Glomerular visceral epithelial cell (primary cell): ENCODE results near the gene FOXK1.
"Not testable (repeated sequence)": the region's sequence is repeated elsewhere in the genome, so short reads cannot be mapped to it uniquely, and the experiment has no call there.

Experiments used
- DNase-seq: peaks from one replicate; pipeline ENCODE4 v3.0.0-alpha.2; 2016; ENCODE audit errors: extremely low spot score

The FOXK1 gene

GRCh38 chr7:4800487-4800886 is 118.4 kb downstream of the FOXK1 start:
- DNase-seq = no peak

- no peak for DNase-seq
Observed at GRCh38 chr7:4800926-4801838, 119.1 kb downstream of the FOXK1 start.

DNA sequence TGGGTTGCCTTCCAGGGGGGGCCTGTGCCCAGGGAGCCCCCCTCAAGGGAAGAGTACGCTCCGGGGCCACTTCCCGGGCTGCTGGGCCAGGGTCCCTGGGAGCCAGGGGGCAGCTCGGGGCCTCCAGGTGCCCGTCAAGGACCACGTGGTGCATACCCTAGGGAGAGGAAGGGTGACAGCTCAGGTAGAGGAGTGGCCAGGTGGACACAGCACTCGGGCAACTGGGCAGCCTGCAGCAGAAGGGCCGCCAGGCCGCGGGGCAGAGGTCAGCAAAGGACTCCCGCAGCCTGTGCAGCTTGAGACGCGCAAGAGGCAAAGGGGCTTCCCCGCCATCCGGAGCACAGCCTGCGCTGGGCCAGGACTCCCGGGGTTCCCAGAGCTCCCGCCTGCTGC is 119.7 kb downstream of the FOXK1 start:
- no peak for DNase-seq

DNA sequence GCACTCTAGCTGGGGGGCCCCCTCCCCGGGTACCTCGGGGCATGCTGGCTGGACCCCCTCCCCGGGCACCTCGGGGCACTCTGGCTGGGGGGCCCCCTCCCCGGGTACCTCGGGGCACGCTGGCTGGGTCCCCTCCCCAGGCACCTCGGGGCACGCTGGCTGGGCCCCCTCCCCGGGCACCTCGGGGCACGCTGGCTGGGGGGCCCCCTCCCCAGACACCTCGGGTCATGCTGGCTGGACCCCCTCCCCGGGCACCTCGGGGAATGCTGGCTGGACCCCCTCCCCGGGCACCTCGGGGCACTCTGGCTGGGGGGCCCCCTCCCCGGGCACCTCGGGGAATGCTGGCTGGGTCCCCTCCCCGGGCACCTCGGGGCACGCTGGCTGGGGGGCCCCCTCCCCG is 120.5 kb downstream of the FOXK1 start:
- not testable (repeated sequence) for DNase-seq

GRCh38 chr7:4803397-4804241 is 121.5 kb downstream of the FOXK1 start:
- no peak for DNase-seq

DNA sequence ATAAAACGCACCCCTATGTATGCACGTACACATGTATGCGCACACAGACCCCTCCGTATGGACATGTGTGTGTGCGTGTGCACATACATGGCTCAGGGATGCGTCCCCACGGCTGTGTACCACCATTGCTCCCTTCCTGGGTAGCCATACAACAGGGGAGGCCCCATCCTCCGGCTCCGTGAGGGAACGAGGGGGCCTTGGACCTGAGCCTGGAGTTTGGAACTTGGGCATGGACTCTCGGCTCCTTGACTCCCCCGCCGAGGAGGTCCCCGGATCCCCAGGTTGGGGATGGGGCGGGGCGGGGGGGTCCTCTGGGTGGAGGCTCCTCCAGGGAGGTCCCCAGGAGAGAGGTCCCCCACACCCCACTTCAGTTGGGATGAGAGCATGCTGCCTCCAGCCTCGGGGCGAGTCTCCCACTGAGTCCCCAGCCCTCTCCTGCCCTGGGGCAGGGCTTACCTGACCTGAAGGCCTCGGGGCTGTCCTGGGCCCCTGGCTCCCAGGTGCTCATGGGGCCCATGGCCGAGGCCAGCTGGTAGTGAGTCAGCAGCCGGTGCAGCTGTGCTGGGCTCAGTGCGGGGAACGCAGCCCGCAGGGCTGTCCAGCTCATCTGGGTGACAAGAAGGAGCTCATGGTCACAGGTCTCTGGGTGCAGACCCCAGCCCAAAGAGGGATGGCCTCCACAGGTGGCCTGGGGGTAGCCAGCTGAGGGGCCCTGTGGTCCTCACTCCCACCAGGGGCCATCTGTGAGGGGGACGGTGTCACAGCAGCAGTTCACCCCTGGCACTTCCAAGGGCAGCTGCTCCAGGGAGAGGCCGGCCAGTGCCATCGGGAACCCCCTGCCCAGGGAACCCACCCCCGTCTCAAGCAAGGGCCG is 123.3 kb downstream of the FOXK1 start:
- no peak for DNase-seq

DNA sequence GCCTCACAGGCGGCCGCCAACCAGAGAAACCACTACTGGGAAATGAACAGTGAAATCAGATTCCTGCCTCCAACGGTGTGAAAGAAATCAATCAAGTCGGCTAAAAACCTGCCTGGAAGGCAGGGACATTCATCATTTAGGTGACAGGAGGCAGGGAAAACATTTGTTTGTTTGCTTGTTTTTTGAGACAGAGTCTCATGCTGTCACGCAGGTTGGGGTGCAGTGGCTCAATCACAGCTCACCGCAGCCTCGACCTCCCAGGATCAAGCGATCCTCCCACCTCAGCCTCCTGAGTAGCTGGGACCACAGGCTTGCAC is 123.8 kb downstream of the FOXK1 start:
- DNase-seq = no peak

DNA sequence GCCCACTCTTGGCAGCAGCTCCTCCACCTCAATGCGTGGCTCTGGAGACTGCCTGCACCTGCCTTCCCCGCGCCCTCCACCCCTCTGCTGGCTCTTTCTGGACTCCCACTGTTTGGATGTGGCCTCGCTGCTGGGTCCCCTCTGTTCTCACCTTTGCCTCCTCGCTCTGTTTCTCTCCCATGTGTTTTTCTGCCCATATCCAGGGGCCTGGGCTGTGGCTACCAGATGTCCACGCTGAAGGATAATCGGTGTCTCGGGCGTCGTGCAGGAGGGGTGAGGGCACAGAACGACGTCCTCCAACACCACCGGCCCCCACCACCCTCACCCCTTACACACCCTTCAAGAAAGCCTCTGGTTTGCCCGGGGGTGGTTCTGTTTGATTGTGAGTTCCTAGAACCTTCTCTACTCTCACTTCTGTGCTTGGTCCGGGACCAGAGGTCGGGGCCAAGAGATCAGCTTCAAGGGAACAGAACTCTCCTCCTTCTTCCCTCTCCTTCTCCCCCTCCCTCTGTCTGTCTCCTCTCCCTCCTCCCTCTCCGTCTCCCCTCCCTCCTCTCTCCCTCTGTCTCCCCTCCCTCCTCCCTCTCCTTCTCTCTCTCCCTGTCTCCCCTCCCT is 125.0 kb downstream of the FOXK1 start:
- no peak for DNase-seq

DNA sequence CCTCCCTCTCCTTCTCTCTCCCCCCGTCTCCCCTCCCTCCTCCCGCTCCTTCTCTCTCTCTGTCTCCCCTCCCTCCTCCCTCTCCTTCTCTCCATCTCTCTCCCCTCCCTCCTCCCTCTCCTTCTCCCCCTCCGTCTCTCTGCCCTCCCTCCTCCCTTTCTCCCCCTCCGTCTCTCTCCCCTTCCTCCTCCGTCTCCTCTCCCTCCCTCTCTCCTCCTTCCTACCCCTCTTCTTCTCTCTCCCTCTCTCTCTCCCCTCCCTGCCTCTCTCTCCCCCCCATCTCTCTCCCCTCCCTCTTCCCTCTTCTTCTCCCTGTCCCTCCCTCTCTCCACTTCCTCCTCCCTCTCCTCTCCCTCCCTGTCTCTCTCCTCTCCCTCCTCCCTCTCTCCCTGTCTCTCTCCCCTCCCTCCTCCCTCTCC is 125.5 kb downstream of the FOXK1 start:
- DNase-seq = no peak

DNA sequence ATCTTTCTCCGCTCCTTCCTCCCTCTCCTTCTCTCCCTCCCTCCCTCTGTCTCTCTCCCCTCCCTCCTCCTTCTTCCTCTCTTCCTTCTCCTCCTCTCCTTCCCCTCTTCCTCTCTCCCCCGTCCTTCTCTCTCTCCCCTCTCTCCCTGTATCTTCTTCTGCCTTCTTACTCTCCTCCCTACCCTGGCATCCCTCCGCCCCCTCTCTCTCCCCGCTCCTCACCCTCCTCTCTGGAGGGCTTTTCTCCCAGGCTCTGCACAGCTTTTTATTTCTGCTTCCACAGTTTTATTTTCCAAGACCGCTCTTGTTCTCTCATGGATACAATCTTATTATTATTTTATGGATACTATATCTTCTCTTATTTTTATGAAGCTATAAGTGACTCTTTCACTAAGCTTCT is 125.9 kb downstream of the FOXK1 start:
- no peak for DNase-seq

- DNase-seq = no peak
Observed at GRCh38 chr7:4808565-4808964, 126.5 kb downstream of the FOXK1 start.

GRCh38 chr7:4809091-4809591 is 127.0 kb downstream of the FOXK1 start:
- DNase-seq = no peak

- peak; percentile 84 for DNase-seq
Observed at GRCh38 chr7:4809666-4810065, 127.6 kb downstream of the FOXK1 start.

DNA sequence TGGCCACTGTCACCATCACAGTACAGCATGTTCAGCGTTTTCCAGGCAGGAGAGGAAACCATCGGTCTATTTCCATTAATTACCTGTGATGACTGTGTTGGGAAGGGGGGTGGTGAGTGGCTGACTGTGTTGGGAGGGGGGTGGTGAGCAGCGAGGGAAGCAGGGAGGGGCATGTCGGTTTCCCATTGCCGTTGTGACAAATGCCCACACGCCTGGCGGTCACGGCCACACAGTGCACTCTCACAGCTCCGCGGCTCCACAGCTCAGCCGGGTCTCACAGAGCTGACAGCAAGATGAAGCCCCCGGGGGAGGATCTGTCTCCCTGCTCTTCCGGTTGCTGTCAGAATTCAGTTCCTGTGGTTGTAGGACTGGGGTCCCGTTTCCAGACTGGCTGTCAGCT is 132.3 kb downstream of the FOXK1 start:
- no peak for DNase-seq

DNA sequence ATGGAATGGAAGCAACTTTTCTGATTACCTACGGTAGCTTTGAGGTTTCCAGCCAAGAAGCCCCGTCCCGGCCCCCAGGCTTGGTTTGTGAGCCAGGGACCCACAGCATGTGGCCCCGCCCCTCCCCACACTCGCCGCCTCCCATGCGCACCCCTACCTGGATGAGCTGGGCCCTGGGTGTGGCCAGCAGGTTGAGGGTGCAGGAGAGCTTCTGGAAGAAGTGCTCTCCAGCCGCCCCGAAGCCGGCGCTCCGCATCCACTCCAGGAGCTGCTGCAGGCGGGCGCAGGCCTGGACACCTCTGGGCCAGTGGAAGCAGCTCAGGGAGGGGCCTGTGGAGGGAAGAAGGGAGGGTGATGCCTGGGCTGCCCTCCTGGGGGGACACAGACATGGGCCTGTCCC is 133.0 kb downstream of the FOXK1 start:
- DNase-seq = no peak

DNA sequence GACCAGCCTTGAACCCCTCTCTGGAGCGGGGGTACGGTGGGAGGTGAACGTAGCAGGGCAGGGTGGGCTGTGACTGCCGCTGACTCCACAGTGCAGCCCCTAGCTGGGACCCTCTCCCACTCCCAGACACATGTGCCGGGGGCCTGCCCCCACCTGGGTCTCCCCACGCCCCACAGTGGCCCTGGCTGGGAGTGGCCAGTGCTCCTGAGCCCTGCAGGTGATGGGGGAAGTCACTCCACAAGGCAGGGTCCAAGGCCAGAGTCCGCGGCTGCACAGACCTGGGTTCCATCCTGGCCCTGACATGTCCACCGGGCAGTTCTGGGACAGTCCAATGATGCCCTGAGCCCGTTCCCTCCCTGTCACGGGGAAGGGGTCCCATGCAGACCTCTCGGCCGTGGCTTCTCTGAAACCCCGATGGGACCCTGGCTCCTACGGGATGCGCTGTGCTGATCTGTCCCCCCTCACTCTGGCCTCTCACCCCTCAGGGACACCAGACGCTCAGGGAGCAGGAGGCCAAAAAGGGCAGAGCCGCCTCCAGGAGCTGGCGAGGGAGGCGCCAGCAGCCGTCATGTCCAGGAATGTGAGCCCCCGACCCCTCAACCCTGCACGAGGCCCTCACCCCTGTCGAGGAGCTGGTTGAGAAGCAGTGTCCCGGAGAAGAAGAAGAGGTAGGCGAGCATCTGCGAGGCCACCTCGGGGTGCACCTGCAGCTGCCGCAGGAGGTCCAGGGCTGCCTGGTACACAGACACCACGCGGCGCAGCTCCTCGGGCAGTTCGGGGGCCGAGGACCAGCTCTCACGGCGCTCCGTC is 133.7 kb downstream of the FOXK1 start:
- DNase-seq = no peak

GRCh38 chr7:4816419-4817080 is 134.5 kb downstream of the FOXK1 start:
- no peak for DNase-seq

GRCh38 chr7:4817178-4817901 is 135.2 kb downstream of the FOXK1 start:
- DNase-seq = no peak
